ENCODE results near the gene GPRC5C. TPM values are rescaled to one million over a fixed set of nuclear protein-coding genes. Genes with fewer than 3 reads are reported as not detected.

The GPRC5C gene
- total and polyA plus RNA-seq, 2 of the 13 experiments (the other 11 are each of a cell fraction or from before 2014, with no cell fraction given): 85.6 to 300 TPM

GRCh38 chr17:74426551-74427047 lies 5.3 kb upstream of the GPRC5C start (continued):
- TF ChIP-seq SNAPC2 (CRISPR knock-in tag; IDR thresholded peaks at IDR 0.05) (no peak; the same call in 1 of the 2 replicates), HINFP (CRISPR knock-in tag; IDR thresholded peaks at IDR 0.05; ENCODE audit: low read depth) (no peak), HNF1B (CRISPR knock-in tag; IDR thresholded peaks at IDR 0.05) (no peak), ZNF333 (CRISPR knock-in tag; IDR thresholded peaks at IDR 0.05; ENCODE audit: borderline replicate concordance) (no peak), ZNF20 (CRISPR knock-in tag; IDR thresholded peaks at IDR 0.05) (no peak), ZNF296 (CRISPR knock-in tag; conservative IDR thresholded peaks at IDR 0.05) (no peak), XBP1 (CRISPR knock-in tag; IDR thresholded peaks at IDR 0.05) (no peak), HNF1A (IDR thresholded peaks at IDR 0.05; ENCODE audit: low read depth) (0 out of 2 replicates have a peak, but pooled peaks have one; percentile 12), HNF1A (CRISPR knock-in tag; IDR thresholded peaks at IDR 0.05; ENCODE audit: borderline replicate concordance) (no peak), ZBTB21 (CRISPR knock-in tag; IDR thresholded peaks at IDR 0.05) (no peak), ZSCAN22 (CRISPR knock-in tag; IDR thresholded peaks at IDR 0.05) (no peak), HES4 (CRISPR knock-in tag; IDR thresholded peaks at IDR 0.05; ENCODE audit: borderline replicate concordance) (0 out of 2 replicates have a peak, but pooled peaks have one; percentile 33), ZNF33A (CRISPR knock-in tag; IDR thresholded peaks at IDR 0.05; ENCODE audit: borderline replicate concordance) (no peak), SP1 (IDR thresholded peaks at IDR 0.05) (no peak), SP1 (CRISPR knock-in tag; IDR thresholded peaks at IDR 0.05) (no peak), SAFB2 (CRISPR knock-in tag; IDR thresholded peaks at IDR 0.05; ENCODE audit: borderline replicate concordance, low read depth) (peak; percentile 12; the same call in 1 of the 2 replicates), ZNF256 (CRISPR knock-in tag; conservative IDR thresholded peaks at IDR 0.05) (peak; percentile 23; the same call in 1 of the 2 replicates), LRRFIP1 (CRISPR knock-in tag; conservative IDR thresholded peaks at IDR 0.05) (0 out of 2 replicates have a peak, but pooled peaks have one; percentile 10), MEIS2 (CRISPR knock-in tag; IDR thresholded peaks at IDR 0.05) (peak; percentile 36; the same call in 1 of the 2 replicates)
- TF ChIP-seq, protein P1, sequence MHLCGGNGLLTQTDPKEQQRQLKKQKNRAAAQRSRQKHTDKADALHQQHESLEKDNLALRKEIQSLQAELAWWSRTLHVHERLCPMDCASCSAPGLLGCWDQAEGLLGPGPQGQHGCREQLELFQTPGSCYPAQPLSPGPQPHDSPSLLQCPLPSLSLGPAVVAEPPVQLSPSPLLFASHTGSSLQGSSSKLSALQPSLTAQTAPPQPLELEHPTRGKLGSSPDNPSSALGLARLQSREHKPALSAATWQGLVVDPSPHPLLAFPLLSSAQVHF (CRISPR knock-in tag; IDR thresholded peaks at IDR 0.05): no peak

Data from HepG2 (cell line).